WERI-Rb-1 (cell line): ENCODE data around the gene KIF17.

Experiments used
- DNase-seq: peaks from one replicate; pipeline ENCODE4 v3.0.0-alpha.2; 2020
- H3K27ac ChIP-seq: fragments of 250-450 bp; sonication (Bioruptor Pico); 2 replicates; pipeline ENCODE4 v1.5.1; 2020; ENCODE audit warnings: mild to moderate bottlenecking, moderate library complexity
- H3K27me3 ChIP-seq: fragments of 250-450 bp; sonication (Bioruptor Pico); 2 replicates; pipeline ENCODE4 v1.5.1; 2021; ENCODE audit warnings: mild to moderate bottlenecking, low read depth, moderate library complexity; ENCODE audit not compliant: insufficient read depth, severe bottlenecking
- H3K36me3 ChIP-seq: fragments of 250-450 bp; sonication (Bioruptor Pico); 2 replicates; pipeline ENCODE4 v1.5.1; 2020; ENCODE audit warnings: mild to moderate bottlenecking, moderate library complexity
- H3K4me3 ChIP-seq: 2 replicates; pipeline ENCODE4 v1.5.1; 2011; ENCODE audit warnings: low read depth, mild to moderate bottlenecking, control low read depth, low read length
- H3K9me3 ChIP-seq: fragments of 250-450 bp; sonication (Bioruptor Pico); 2 replicates; pipeline ENCODE4 v1.5.1; 2021; ENCODE audit warnings: mild to moderate bottlenecking, moderate library complexity; ENCODE audit not compliant: severe bottlenecking
- TF ChIP-seq, protein P1 (sequence below): IDR thresholded peaks from 2 replicates; pipeline ENCODE4 v1.5.1; 2011; ENCODE audit warnings: low read depth, mild to moderate bottlenecking, control low read depth, inconsistent platforms, low read length

KIF17 gene

DNA sequence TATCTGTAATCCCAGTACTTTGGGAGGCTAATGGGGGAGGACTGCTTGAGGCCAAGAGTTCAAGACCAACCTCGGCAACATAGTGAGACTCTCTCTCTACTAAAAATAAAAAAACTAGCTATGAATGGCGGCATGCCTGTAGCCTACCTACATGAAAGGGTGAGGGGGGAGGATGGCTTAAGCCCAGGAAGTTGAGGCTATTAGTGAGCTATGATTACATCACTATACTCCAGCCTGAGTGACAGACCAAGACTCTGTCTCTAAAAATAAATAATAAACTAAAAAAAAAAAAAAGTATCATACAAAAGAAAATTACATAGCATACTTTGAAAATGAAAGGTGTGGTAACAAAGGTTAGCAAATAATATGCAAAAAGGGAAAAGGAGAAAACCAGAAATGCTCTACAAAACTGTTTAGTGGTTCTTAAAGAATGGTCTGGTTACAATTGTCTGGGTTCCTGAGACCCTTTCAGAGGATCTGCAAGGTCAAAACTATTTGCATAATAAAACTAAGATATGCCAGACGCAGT, 33.7 kb upstream of the KIF17 start:
- DNase-seq: no peak
- H3K4me3 ChIP-seq: no peak overlapping the region
- peaks cover 66% of the 10 kb centered on the region for H3K36me3 ChIP-seq
- TF ChIP-seq, protein P1, sequence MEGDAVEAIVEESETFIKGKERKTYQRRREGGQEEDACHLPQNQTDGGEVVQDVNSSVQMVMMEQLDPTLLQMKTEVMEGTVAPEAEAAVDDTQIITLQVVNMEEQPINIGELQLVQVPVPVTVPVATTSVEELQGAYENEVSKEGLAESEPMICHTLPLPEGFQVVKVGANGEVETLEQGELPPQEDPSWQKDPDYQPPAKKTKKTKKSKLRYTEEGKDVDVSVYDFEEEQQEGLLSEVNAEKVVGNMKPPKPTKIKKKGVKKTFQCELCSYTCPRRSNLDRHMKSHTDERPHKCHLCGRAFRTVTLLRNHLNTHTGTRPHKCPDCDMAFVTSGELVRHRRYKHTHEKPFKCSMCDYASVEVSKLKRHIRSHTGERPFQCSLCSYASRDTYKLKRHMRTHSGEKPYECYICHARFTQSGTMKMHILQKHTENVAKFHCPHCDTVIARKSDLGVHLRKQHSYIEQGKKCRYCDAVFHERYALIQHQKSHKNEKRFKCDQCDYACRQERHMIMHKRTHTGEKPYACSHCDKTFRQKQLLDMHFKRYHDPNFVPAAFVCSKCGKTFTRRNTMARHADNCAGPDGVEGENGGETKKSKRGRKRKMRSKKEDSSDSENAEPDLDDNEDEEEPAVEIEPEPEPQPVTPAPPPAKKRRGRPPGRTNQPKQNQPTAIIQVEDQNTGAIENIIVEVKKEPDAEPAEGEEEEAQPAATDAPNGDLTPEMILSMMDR: no peak
- H3K9me3 ChIP-seq: no peaks in the 10 kb centered on the region
- H3K27ac ChIP-seq: no peak overlapping the region
- no peaks in the 10 kb centered on the region for H3K27me3 ChIP-seq

DNA sequence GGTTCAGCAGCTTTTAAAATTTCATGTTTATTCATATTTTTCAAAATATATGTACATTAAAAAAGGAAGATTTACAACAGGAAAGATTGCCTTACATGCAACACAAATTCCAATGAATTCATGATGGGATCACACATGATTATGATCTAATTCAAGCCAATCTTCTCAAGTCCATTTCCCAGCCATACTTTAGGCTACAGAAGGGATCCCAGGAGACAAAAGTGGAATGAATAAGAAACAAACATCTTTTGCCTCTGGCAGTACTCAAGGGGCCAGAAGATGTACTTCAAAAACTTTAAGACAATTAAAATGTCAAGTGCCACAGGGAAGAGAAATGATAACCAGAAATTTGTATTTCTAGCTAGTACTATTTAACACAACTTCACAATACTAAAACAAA, 24.9 kb upstream of the KIF17 start:
- H3K36me3 ChIP-seq: peaks cover 85% of the 10 kb centered on the region
- H3K4me3 ChIP-seq: no peak overlapping the region
- no peaks in the 10 kb centered on the region for H3K27me3 ChIP-seq
- DNase-seq: no peak
- H3K9me3 ChIP-seq: no peaks in the 10 kb centered on the region
- H3K27ac ChIP-seq: no peak overlapping the region
- TF ChIP-seq, protein P1: no peak

DNA sequence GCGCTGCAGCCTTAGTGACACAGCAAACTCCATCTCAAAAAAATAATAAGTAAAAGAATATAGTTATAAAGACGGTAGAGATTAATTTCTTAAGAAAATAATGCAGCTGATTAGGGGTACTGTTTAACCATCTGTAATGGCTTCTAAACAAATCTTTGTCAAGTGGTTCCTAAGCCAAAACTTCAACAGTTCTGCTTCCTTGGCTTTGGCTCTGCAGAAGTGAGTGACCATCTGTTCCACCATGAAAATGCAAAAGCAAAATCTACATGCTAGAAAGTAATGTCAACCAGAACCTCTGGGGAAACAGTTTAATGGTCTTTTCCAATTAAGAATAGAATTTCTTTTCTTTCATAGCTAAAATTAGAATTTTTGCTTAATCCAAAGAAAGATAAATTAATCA, 23.0 kb upstream of the KIF17 start:
- DNase-seq: no peak
- no peak overlapping the region for H3K4me3 ChIP-seq
- H3K9me3 ChIP-seq: no peaks in the 10 kb centered on the region
- H3K27me3 ChIP-seq: no peaks in the 10 kb centered on the region
- no peak overlapping the region for H3K27ac ChIP-seq
- peaks cover 77% of the 10 kb centered on the region for H3K36me3 ChIP-seq
- TF ChIP-seq, protein P1: no peak

DNA sequence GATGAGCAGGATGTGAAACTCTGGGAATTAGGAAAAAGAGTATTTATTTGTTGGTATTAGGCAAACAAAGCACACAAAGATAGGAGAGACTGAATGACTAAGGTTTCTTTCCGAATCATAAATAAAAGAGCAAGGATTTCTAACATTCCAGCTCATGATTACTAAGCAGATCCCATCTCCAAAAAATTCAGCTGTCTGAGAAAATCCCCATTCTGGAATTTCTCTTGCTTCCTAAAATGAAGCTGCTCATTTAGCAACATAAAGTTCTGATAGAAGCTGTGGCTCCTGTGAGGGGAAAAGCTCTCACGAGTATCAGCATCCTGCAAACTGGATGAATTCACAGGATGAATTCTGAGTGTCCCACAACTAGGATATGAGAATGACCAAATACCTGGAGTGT, 21.4 kb upstream of the KIF17 start:
- TF ChIP-seq, protein P1: no peak

DNA sequence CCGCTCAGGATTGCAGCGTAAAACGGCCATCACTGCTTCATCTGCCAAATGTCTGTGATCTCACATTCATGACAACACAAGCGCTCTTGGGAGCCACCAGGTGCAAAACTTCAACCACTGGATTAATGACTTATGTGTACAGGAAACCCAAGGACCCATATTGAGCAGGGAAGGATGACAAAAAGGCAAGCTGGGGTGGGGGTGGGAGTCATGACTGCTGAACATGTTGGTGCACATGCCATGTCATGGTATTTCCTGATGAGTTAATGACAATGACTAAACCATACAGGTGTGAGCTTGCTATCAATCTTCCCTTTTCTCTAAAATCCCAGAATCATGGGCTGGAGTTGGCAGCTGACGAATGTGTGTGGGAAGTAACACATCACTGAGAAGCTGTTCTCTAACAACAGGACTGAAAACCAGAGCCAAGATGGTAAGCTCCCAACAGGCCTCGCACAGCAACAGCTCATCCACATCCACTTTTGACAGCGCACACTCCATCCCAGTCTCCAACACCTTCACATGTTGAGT, 17.8 kb upstream of the KIF17 start:
- peaks cover 31% of the 10 kb centered on the region for H3K36me3 ChIP-seq
- H3K4me3 ChIP-seq: no peak overlapping the region
- TF ChIP-seq, protein P1: no peak
- H3K27ac ChIP-seq: no peak overlapping the region
- peaks cover 3% of the 10 kb centered on the region for H3K27me3 ChIP-seq
- no peak for DNase-seq
- no peaks in the 10 kb centered on the region for H3K9me3 ChIP-seq

More for the DNA sequence above, 21.4 kb upstream of the KIF17 start:
- Histone ChIP-seq H3K9me3 (no peaks in the 10 kb centered on the region), H3K4me3 (no peak overlapping the region), H3K36me3 (peaks cover 63% of the 10 kb centered on the region), H3K27ac (no peak overlapping the region), H3K27me3 (no peaks in the 10 kb centered on the region)
- DNase-seq: no peak
